GM18858 (cell line): ENCODE results near the gene SETD1B.

Experiments used
- ATAC-seq: cut with Tn5 transposase; IDR thresholded peaks from one replicate; pipeline ENCODE4 v1.9.1; 2021; ENCODE audit not compliant: unreplicated experiment

The SETD1B gene

GRCh38 chr12:121823727-121824115 lies 19.9 kb downstream of the SETD1B start:
- no peak for ATAC-seq

- ATAC-seq: no peak
Measured at GRCh38 chr12:121825041-121825523, 21.3 kb downstream of the SETD1B start.

GRCh38 chr12:121826318-121827150 lies 22.7 kb downstream of the SETD1B start:
- no peak for ATAC-seq

GRCh38 chr12:121827351-121828099 lies 23.7 kb downstream of the SETD1B start:
- ATAC-seq: no peak

GRCh38 chr12:121828306-121828705 lies 24.5 kb downstream of the SETD1B start:
- ATAC-seq: no peak

GRCh38 chr12:121828826-121829225 lies 25.0 kb downstream of the SETD1B start:
- no peak for ATAC-seq

- ATAC-seq: no peak
Measured at GRCh38 chr12:121829250-121829918, 25.6 kb downstream of the SETD1B start.

- no peak for ATAC-seq
Measured at GRCh38 chr12:121830134-121830533, 26.3 kb downstream of the SETD1B start.

GRCh38 chr12:121830588-121831265 lies 26.9 kb downstream of the SETD1B start:
- no peak for ATAC-seq

GRCh38 chr12:121831571-121832245 lies 27.9 kb downstream of the SETD1B start:
- ATAC-seq: no peak

GRCh38 chr12:121837680-121838079 lies 33.9 kb downstream of the SETD1B start:
- ATAC-seq: no peak

GRCh38 chr12:121838126-121838525 lies 34.3 kb downstream of the SETD1B start:
- no peak for ATAC-seq

GRCh38 chr12:121839106-121839992 lies 35.5 kb downstream of the SETD1B start:
- ATAC-seq: peak; percentile 81

- no peak for ATAC-seq
Measured at GRCh38 chr12:121839993-121840761, 36.4 kb downstream of the SETD1B start.

GRCh38 chr12:121843236-121843982 lies 39.6 kb downstream of the SETD1B start:
- no peak for ATAC-seq

- ATAC-seq: no peak
Measured at GRCh38 chr12:121845701-121846100, 41.9 kb downstream of the SETD1B start.

GRCh38 chr12:121849211-121849610 lies 45.4 kb downstream of the SETD1B start:
- ATAC-seq: no peak

GRCh38 chr12:121849665-121850064 lies 45.9 kb downstream of the SETD1B start:
- ATAC-seq: no peak
